Large intestine (tissue), 3 donors: ENCODE results near the gene NUMBL. TPM values are rescaled to one million over a fixed set of nuclear protein-coding genes. Genes with fewer than 3 reads are reported as not detected.
"Not testable (repeated sequence)": the region's sequence is repeated elsewhere in the genome, so short reads cannot be mapped to it uniquely, and the experiment has no call there.

ENCODE experiments used
- DNase-seq, 2 donors: peaks; one replicate each; pipeline versions ENCODE4 v3.0.0 to v3.0.0-alpha.2; 2013
- H3K27ac ChIP-seq: one replicate; pipeline ENCODE4 v1.5.1; 2013; ENCODE audit warnings: low read length
- H3K27me3 ChIP-seq: 2 replicates; pipeline ENCODE4 v1.6.1; 2013; ENCODE audit warnings: low read length; ENCODE audit not compliant: control insufficient read depth, insufficient read depth
- H3K36me3 ChIP-seq: 2 replicates; pipeline ENCODE4 v1.6.1; 2013; ENCODE audit warnings: low read length; ENCODE audit not compliant: control insufficient read depth, insufficient read depth
- H3K4me1 ChIP-seq: one replicate; pipeline ENCODE4 v1.6.1; 2013; ENCODE audit warnings: low read length; ENCODE audit not compliant: control insufficient read depth, insufficient read depth
- H3K4me3 ChIP-seq: one replicate; pipeline ENCODE4 v1.5.1; 2013; ENCODE audit warnings: low read length
- H3K9me3 ChIP-seq: one replicate; pipeline ENCODE4 v1.6.1; 2013; ENCODE audit warnings: mild to moderate bottlenecking, low read depth, low read length, moderate library complexity; ENCODE audit not compliant: control insufficient read depth
- WGBS: methylation state at CpG from one replicate; pipeline ENCODE4 v1.1.5; 2013; ENCODE audit warnings: low lambda C conversion rate; ENCODE audit not compliant: insufficient coverage; 5-methylcytosine and 5-hydroxymethylcytosine counted together
- polyA plus RNA-seq: library from polyadenylated mRNA; unstranded; fragments of 120-200 nt; gene quantifications from one replicate; pipeline ENCODE4 v1.2.1, GENCODE V29; 2013

Gene NUMBL
- polyA plus RNA-seq, 1 donor: 16.3 TPM

DNA sequence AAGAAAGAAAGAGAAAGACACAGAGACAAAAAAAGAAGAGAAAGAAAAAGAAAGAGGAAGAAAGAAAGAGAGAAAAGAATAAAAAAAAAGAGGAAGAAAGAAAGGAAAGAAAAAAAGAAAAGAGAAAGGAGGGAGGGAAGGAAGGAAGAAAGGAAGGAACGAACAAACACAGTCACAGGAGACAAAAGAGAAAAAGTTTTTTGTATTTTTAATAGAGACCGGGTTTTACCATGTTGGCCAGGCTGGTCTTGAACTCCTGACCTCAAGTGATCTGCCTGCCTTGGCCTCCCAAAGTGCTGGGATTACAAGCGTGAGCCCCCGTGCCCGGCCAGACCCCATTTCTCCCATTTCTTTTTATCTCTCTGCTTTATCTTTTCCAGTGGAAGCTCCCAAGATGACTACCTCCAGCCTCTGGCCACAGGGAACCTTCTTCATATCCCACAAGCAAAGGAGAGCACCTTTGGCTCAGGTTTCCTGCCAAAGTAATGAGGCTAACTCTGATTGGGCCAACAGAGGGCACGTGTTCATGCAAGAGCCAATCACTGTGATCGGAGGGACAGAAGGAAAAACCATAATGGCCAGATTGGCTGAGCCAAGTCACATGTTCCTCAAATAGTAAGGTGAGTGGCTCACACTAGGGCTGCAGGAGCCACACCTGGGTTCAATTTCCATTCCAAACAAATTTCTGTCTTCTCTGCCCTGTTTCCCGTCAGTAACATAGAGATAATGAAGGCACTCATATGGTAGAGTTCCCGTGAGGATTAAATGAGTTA lies 40.4 kb downstream of the NUMBL start:
- not testable (repeated sequence) for H3K27ac ChIP-seq, H3K4me3 ChIP-seq, H3K27me3 ChIP-seq, H3K9me3 ChIP-seq, H3K36me3 ChIP-seq, DNase-seq, H3K4me1 ChIP-seq
- 95% methylated on average over 2 of the region's 9 CpGs for WGBS

- WGBS: no CpG with 5 or more reads among the region's 5 CpGs
- no peak for DNase-seq
- H3K4me1 ChIP-seq: peaks cover 2% of the 10 kb centered on the region
- no peak overlapping the region for H3K4me3 ChIP-seq
- no peaks in the 10 kb centered on the region for H3K36me3 ChIP-seq
- H3K9me3 ChIP-seq: no peaks in the 10 kb centered on the region
- H3K27me3 ChIP-seq: no peaks in the 10 kb centered on the region
- peak overlapping the region; percentile 68 for H3K27ac ChIP-seq
These were observed 43.7 kb downstream of the NUMBL start for GRCh38 chr19:40646743-40647254.

DNA sequence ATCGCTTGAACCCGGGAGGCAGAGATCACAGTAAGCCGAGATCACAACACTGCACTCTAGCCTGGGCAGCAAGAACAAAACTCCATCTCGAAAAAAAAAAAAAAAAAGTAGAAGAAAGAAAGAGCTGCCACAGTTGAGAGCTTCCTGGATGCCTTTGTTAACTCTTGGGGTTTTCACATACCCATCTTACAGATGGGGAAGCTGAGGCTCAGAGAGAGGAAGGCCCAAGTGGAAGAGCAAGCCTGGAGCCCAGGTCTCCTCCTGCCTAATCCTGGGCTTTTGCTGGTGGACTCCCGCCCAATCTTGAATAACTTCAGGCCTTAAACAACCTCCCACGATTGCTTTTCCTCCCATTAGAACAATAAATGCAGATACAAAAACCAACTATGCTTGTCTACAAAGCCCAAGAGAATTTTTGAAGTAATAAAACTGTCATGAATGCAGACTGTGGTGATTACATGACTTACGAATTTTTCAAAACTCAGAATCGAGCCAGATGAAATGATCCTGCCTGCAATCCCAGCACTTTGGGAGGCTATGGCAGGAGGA lies 47.6 kb downstream of the NUMBL start:
- H3K27ac ChIP-seq: no peak overlapping the region
- H3K4me1 ChIP-seq: peaks cover 2% of the 10 kb centered on the region
- H3K9me3 ChIP-seq: no peaks in the 10 kb centered on the region
- 60% methylated on average over 1 of the region's 8 CpGs for WGBS
- H3K27me3 ChIP-seq: no peaks in the 10 kb centered on the region
- no peaks in the 10 kb centered on the region for H3K36me3 ChIP-seq
- no peak for DNase-seq
- H3K4me3 ChIP-seq: no peak overlapping the region

GRCh38 chr19:40642051-40642706 lies 48.3 kb downstream of the NUMBL start:
- Histone ChIP-seq H3K27ac (no peak overlapping the region), H3K4me3 (no peak overlapping the region), H3K9me3 (no peaks in the 10 kb centered on the region), H3K36me3 (no peaks in the 10 kb centered on the region), H3K4me1 (peaks cover 2% of the 10 kb centered on the region), H3K27me3 (no peaks in the 10 kb centered on the region)
- no peak for DNase-seq
- 100% methylated on average over 2 of the region's 18 CpGs for WGBS

- Histone ChIP-seq H3K36me3 (no peaks in the 10 kb centered on the region), H3K4me3 (no peak overlapping the region), H3K9me3 (no peaks in the 10 kb centered on the region), H3K27me3 (no peaks in the 10 kb centered on the region), H3K27ac (no peak overlapping the region), H3K4me1 (no peaks in the 10 kb centered on the region)
- no peak for DNase-seq
- WGBS: no CpG with 5 or more reads among the region's 7 CpGs
These were observed 49.2 kb downstream of the NUMBL start for GRCh38 chr19:40641281-40641680.

DNA sequence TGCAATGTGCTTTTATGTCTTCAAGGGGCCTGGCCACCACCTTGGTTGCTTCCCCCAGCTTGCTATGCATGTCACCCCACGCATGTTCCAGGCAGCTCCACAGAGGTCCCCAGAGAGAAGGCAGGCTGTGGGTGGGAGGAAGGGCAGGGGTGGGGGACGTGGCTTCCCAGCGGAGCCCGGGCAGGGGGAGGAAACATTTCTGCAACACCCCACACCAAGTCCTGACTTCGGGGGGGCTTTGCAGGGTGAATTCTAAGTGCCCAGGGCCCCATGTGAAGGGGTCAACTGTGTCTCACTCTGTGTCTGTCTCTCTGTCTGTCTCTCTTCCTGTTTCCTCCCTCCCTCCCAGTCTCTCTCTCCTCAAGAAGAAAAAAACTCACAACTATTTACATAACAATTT lies 49.7 kb downstream of the NUMBL start:
- Histone ChIP-seq H3K4me3 (no peak overlapping the region), H3K36me3 (no peaks in the 10 kb centered on the region), H3K9me3 (no peaks in the 10 kb centered on the region), H3K4me1 (no peaks in the 10 kb centered on the region), H3K27me3 (no peaks in the 10 kb centered on the region), H3K27ac (no peak overlapping the region)
- no peak for DNase-seq
- no CpG with 5 or more reads among the region's 5 CpGs for WGBS

DNA sequence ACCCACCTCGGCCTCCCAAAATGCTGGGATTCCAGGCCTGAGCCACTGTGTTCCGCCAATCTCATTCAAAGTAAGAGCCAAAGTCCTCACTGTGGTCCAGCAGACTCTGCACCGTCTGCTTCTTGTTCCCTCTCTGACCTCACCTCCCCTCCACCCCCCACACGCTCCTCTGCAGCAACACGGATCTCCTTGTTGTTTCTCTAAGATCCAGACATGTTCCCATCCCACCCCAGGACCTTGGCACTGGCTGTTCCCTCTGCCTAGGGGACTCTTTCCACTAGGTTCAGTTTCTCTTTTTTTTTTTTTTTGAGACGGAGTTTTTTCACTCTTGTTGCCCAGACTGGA lies 50.8 kb downstream of the NUMBL start:
- H3K36me3 ChIP-seq: no peaks in the 10 kb centered on the region
- WGBS: no CpG with 5 or more reads among the region's 6 CpGs
- no peaks in the 10 kb centered on the region for H3K4me1 ChIP-seq
- H3K27me3 ChIP-seq: peaks cover 4% of the 10 kb centered on the region
- H3K9me3 ChIP-seq: no peaks in the 10 kb centered on the region
- no peak overlapping the region for H3K4me3 ChIP-seq
- H3K27ac ChIP-seq: no peak overlapping the region
- DNase-seq: no peak

DNA sequence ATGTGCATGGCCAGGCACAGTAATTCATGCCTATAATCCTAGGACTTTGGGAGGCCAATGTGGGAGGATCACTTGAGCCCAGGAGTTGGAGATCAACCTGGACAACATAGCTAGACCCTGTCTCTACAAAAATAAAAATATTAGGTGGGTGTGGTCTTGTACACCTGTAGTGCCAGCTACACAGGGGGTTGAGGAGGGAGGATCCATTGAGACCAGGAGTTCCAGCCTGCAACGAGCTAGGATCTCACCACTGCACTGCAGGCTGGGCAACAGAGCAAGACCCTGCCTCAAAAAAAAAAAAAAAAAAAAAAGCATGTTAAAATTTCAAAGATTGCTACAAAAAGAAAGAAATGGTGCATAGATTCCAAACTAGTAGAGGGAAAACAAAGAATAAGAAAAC lies 52.1 kb downstream of the NUMBL start:
- H3K27ac ChIP-seq: no peak overlapping the region
- DNase-seq: no peak
- no peaks in the 10 kb centered on the region for H3K36me3 ChIP-seq
- peaks cover 7% of the 10 kb centered on the region for H3K27me3 ChIP-seq
- no peaks in the 10 kb centered on the region for H3K9me3 ChIP-seq
- peaks cover 7% of the 10 kb centered on the region for H3K4me1 ChIP-seq
- no peak overlapping the region for H3K4me3 ChIP-seq
- no CpG with 5 or more reads among the region's 1 CpG for WGBS

DNA sequence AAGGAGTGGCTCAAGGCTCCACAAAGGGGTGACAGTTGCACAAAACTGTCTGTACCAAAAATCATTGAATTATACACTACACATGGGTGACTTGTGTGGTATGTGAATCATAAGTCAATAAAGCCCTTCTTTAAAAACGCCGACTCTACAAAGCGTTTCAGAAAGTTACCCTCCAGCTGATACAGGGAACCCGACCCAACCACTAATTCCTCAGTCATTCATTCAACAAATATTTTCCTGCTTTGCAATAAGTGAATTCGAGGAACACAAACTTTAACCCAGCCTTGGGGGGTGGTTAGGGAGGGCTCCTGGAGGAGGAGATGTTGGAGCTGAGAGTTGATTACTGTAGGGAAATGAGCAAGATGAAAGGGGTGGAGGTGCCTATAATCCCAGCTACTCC lies 57.2 kb downstream of the NUMBL start:
- Histone ChIP-seq H3K9me3 (no peaks in the 10 kb centered on the region), H3K27ac (no peak overlapping the region), H3K4me1 (peaks cover 7% of the 10 kb centered on the region), H3K4me3 (no peak overlapping the region), H3K27me3 (peaks cover 7% of the 10 kb centered on the region), H3K36me3 (peaks cover 18% of the 10 kb centered on the region)
- DNase-seq: no peak
- WGBS: no CpG with 5 or more reads among the region's 5 CpGs

- WGBS: no CpG with 5 or more reads among the region's 3 CpGs
- Histone ChIP-seq H3K9me3 (peaks cover 3% of the 10 kb centered on the region), H3K36me3 (peaks cover 25% of the 10 kb centered on the region), H3K27ac (no peak overlapping the region), H3K27me3 (peaks cover 7% of the 10 kb centered on the region), H3K4me1 (peaks cover 7% of the 10 kb centered on the region), H3K4me3 (no peak overlapping the region)
- DNase-seq: no peak
These were observed 58.0 kb downstream of the NUMBL start for GRCh38 chr19:40632311-40633036.
